SK-N-SH (cell line): Measurements from ENCODE around the gene MAEA. TPM values are rescaled to one million over a fixed set of nuclear protein-coding genes. Genes with fewer than 3 reads are reported as not detected.

Experiments
- CTCF ChIA-PET: fragments of 300-600, 350-600 bp; formaldehyde crosslinking; extraction: SDS; loops from one replicate; lab custom pipeline; 2021; lab: Yijun Ruan, JAX
- POLR2A ChIA-PET: fragments of 350-600 bp; sonication (Branson Sonifier 250); formaldehyde crosslinking; extraction: SDS; loops from one replicate; lab custom pipeline; 2020; ENCODE audit warnings: antibody characterized with exemption, inconsistent platforms; lab: Yijun Ruan, JAX
- DNase-seq: peaks from one replicate; pipeline ENCODE4 v3.0.0; 2012
- H2AFZ ChIP-seq: fragments of 200-600 bp; sonication (generic); 2 replicates; pipeline ENCODE4 v1.8.1; 2016; ENCODE audit warnings: antibody characterized with exemption, mild to moderate bottlenecking, low read depth
- H3F3A ChIP-seq: fragments of 200-600 bp; sonication (generic); replicated peaks from 2 replicates; pipeline ENCODE3; 2016; ENCODE audit warnings: antibody characterized with exemption, mild to moderate bottlenecking; ENCODE audit not compliant: insufficient read depth
- H3K27ac ChIP-seq, 2 experiments: fragments of 200-500 bp in 1 of 2; fragments of 200-600 bp in 1 of 2; sonication (Bioruptor generic) in 1 of 2; sonication (generic), shearing (Covaris generic) in 1 of 2; 2 replicates each; pipeline versions ENCODE4 v1.5.1 to v1.6.1; 2014 to 2016; ENCODE audit warnings: low read depth in 2 of 2, inconsistent platforms in 1 of 2, low read length in 1 of 2, mild to moderate bottlenecking in 1 of 2, mixed read lengths in 1 of 2
- H3K27me3 ChIP-seq: fragments of 200-600 bp; sonication (generic), shearing (Covaris generic); 2 replicates; pipeline ENCODE4 v1.6.1; 2016; ENCODE audit warnings: mixed run types; ENCODE audit not compliant: insufficient read depth
- H3K36me3 ChIP-seq, 2 experiments: fragments of 200-500 bp in 1 of 2; fragments of 200-600 bp in 1 of 2; sonication (Bioruptor generic) in 1 of 2; sonication (generic) in 1 of 2; replicated peaks in 1 of 2; 2 replicates each; pipeline versions ENCODE3 to v1.5.1; 2014 to 2016; ENCODE audit warnings: low read length in 1 of 2, mild to moderate bottlenecking in 1 of 2; ENCODE audit not compliant: insufficient read depth in 2 of 2, control insufficient read depth in 1 of 2
- H3K4me1 ChIP-seq, 2 experiments: fragments of 200-500 bp in 1 of 2; fragments of 200-600 bp in 1 of 2; sonication (Bioruptor generic) in 1 of 2; sonication (generic), shearing (Covaris generic) in 1 of 2; 2 replicates each; pipeline versions ENCODE4 v1.5.1 to v1.6.1; 2014 to 2016; ENCODE audit warnings: low read depth in 1 of 2, low read length in 1 of 2, mixed run types in 1 of 2; ENCODE audit not compliant: insufficient read depth in 2 of 2, control insufficient read depth in 1 of 2
- H3K4me2 ChIP-seq: fragments of 200-600 bp; sonication (generic), shearing (Covaris generic); 2 replicates; pipeline ENCODE4 v1.6.1; 2017; ENCODE audit warnings: mixed run types
- H3K4me3 ChIP-seq, 2 experiments: fragments of 200-500 bp in 1 of 2; fragments of 200-600 bp in 1 of 2; sonication (Bioruptor generic) in 1 of 2; sonication (generic), shearing (Covaris generic) in 1 of 2; 2 replicates each; pipeline versions ENCODE4 v1.5.1 to v1.8.1; 2014 to 2016; ENCODE audit warnings: low read depth in 2 of 2, inconsistent platforms in 1 of 2, low read length in 1 of 2, mild to moderate bottlenecking in 1 of 2, mixed read lengths in 1 of 2, moderate library complexity in 1 of 2
- H3K79me2 ChIP-seq: fragments of 200-600 bp; sonication (generic); 2 replicates; pipeline ENCODE4 v1.8.1; 2017; ENCODE audit warnings: mild to moderate bottlenecking; ENCODE audit not compliant: insufficient read depth
- H3K9ac ChIP-seq: fragments of 200-600 bp; sonication (generic); 2 replicates; pipeline ENCODE4 v1.6.1; 2017; ENCODE audit warnings: mixed run types
- H3K9me2 ChIP-seq: fragments of 200-600 bp; sonication (generic); 2 replicates; pipeline ENCODE4 v1.6.1; 2017; ENCODE audit warnings: mixed run types
- H3K9me3 ChIP-seq: fragments of 200-600 bp; sonication (generic); 2 replicates; pipeline ENCODE4 v1.6.1; 2017; ENCODE audit warnings: mixed run types, mild to moderate bottlenecking, moderate library complexity
- H4K20me1 ChIP-seq: fragments of 200-600 bp; sonication (generic); 2 replicates; pipeline ENCODE4 v1.6.1; 2017; ENCODE audit warnings: mild to moderate bottlenecking, mixed run types; ENCODE audit not compliant: insufficient read depth
- CHD2 ChIP-seq: fragments of 150-350 bp; IDR thresholded peaks from 2 replicates; pipeline ENCODE4 v1.6.1; 2018; ENCODE audit warnings: low read length; ENCODE audit not compliant: partially characterized antibody
- ELF1 ChIP-seq: IDR thresholded peaks from 2 replicates; pipeline ENCODE4 v1.4.0; 2012
- EZH2phosphoT487 ChIP-seq: fragments of 200-600 bp; sonication (generic); IDR thresholded peaks from 2 replicates; pipeline ENCODE4 v1.6.1; 2017; ENCODE audit warnings: low read depth, mixed run types, mild to moderate bottlenecking, antibody characterized with exemption, moderate library complexity, borderline replicate concordance
- FOSL2 ChIP-seq: IDR thresholded peaks from 2 replicates; pipeline ENCODE4 v1.4.0; 2012; ENCODE audit warnings: low read depth, mild to moderate bottlenecking, moderate library complexity, borderline replicate concordance
- FOXJ3 ChIP-seq: sonication (generic); formaldehyde crosslinking; IDR thresholded peaks from 2 replicates; pipeline ENCODE4 v1.5.1; 2020; ENCODE audit warnings: mild to moderate bottlenecking, missing genetic modification reagents
- GATA2 ChIP-seq: sonication (generic); formaldehyde crosslinking; IDR thresholded peaks from 2 replicates; pipeline ENCODE4 v1.5.0; 2020; ENCODE audit warnings: mild to moderate bottlenecking, missing genetic modification reagents
- IRF3 ChIP-seq: fragments of 150-350 bp; IDR thresholded peaks from 2 replicates; pipeline ENCODE4 v1.6.1; 2016; ENCODE audit warnings: mild to moderate bottlenecking, low read depth, low read length
- JUND ChIP-seq: IDR thresholded peaks from 2 replicates; pipeline ENCODE4 v1.4.0; 2012
- MAX ChIP-seq: IDR thresholded peaks from 2 replicates; pipeline ENCODE4 v1.4.0; 2012; ENCODE audit warnings: low read depth
- NRF1 ChIP-seq: IDR thresholded peaks from 2 replicates; pipeline ENCODE4 v1.6.1; 2012; ENCODE audit warnings: low read depth, mild to moderate bottlenecking, low read length
- POLR2AphosphoS5 ChIP-seq: IDR thresholded peaks from 2 replicates; pipeline ENCODE4 v1.6.1; 2012; ENCODE audit warnings: low read depth, low read length
- RCOR1 ChIP-seq: fragments of 150-350 bp; IDR thresholded peaks from 2 replicates; pipeline ENCODE4 v1.6.1; 2017; ENCODE audit warnings: antibody characterized with exemption, low read length
- RXRA ChIP-seq: IDR thresholded peaks from 2 replicates; pipeline ENCODE4 v1.4.0; 2012; ENCODE audit warnings: low read depth, mild to moderate bottlenecking, borderline replicate concordance
- SIN3A ChIP-seq: IDR thresholded peaks from 2 replicates; pipeline ENCODE4 v1.6.1; 2012; ENCODE audit warnings: low read depth, mild to moderate bottlenecking, low read length, moderate library complexity, borderline replicate concordance
- SMC3 ChIP-seq: IDR thresholded peaks from 2 replicates; pipeline ENCODE4 v1.6.1; 2012; ENCODE audit warnings: low read depth, low read length, improper control_type of control experiment
- TCF12 ChIP-seq: IDR thresholded peaks from 2 replicates; pipeline ENCODE4 v1.4.0; 2012
- TEAD4 ChIP-seq: IDR thresholded peaks from 2 replicates; pipeline ENCODE4 v1.4.0; 2012; ENCODE audit warnings: mild to moderate bottlenecking, borderline replicate concordance; ENCODE audit not compliant: insufficient read depth
- USF2 ChIP-seq: fragments of 150-350 bp; IDR thresholded peaks from 2 replicates; pipeline ENCODE4 v1.6.1; 2017; ENCODE audit warnings: antibody characterized with exemption, low read length, low read depth, borderline replicate concordance
- YY1 ChIP-seq: IDR thresholded peaks from 2 replicates; pipeline ENCODE4 v1.4.0; 2012; ENCODE audit warnings: low read depth, mild to moderate bottlenecking
- WGBS: methylation state at CpG from one replicate; pipeline ENCODE4 v1.1.6; 2017; ENCODE audit warnings: low lambda C conversion rate; 5-methylcytosine and 5-hydroxymethylcytosine counted together
- polyA plus RNA-seq, 3 experiments: library from polyadenylated mRNA; depleted of rRNA; stranded (reverse); fragments of >200 nt; gene quantifications; 2 replicates each; pipeline ENCODE4 v1.2.3, GENCODE V29; 2012
- TF ChIP-seq, protein P1 (sequence below): IDR thresholded peaks from 2 replicates; pipeline ENCODE4; 2012
- TF ChIP-seq, protein P2 (sequence below): IDR thresholded peaks from 2 replicates; pipeline ENCODE4 v1.4.0; 2012; ENCODE audit warnings: low read depth, borderline replicate concordance
- TF ChIP-seq, protein P3 (sequence below): fragments of 200-600 bp; sonication (generic); IDR thresholded peaks from 2 replicates; pipeline ENCODE4 v1.6.1; 2017; ENCODE audit warnings: antibody characterized with exemption, mild to moderate bottlenecking, moderate library complexity

MAEA gene
- polyA plus RNA-seq, 1 of the 3 experiments (the other 2 are of a cell fraction): 128 TPM

DNA sequence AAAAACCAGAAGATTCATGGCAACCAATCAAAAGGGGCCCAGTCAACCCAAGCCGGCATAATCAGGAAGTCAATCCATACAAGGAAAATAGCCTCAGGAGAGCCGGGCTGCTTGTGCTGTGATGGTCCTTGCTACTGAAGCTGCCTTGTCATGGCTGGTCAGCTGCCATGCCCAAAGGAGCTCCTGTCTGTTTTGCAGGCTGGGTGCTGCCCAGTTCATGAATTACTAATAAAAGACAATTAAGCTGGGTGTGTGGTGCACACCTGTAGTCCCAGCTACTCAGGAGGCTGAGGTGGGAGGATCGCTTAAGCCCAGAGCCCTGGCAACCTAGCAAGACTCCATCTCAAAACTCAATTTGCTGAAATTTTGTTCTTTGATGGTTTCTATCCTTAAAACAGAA, 24.7 kb upstream of the MAEA start:
- CTCF ChIA-PET: interaction anchor here (0.7 to 1.7 kb wide), 3 partner anchors 16 to 134 kb away, joined by 3 to 5 read pairs (median 4); partner anchors contain the start of gene CTBP1
- no peak for DNase-seq
- no peak overlapping the region for H3K27ac ChIP-seq
- WGBS: 78% methylated on average over 3 of the region's 3 CpGs
- H3K4me3 ChIP-seq: no peak overlapping the region
- H3K9ac ChIP-seq: no peak overlapping the region
- TF ChIP-seq NRF1 (no peak), YY1 (no peak), TEAD4 (no peak), RCOR1 (no peak), MAX (no peak), SMC3 (no peak), IRF3 (no peak), SIN3A (no peak), JUND (no peak), RXRA (no peak), ELF1 (no peak), GATA2 (CRISPR knock-in tag) (no peak)
- TF ChIP-seq, protein P1, sequence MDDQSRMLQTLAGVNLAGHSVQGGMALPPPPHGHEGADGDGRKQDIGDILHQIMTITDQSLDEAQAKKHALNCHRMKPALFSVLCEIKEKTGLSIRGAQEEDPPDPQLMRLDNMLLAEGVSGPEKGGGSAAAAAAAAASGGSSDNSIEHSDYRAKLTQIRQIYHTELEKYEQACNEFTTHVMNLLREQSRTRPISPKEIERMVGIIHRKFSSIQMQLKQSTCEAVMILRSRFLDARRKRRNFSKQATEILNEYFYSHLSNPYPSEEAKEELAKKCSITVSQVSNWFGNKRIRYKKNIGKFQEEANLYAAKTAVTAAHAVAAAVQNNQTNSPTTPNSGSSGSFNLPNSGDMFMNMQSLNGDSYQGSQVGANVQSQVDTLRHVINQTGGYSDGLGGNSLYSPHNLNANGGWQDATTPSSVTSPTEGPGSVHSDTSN: no peak
- TF ChIP-seq, all 33 proteins: peak for 0
- Histone ChIP-seq H3K79me2 (no peaks in the 10 kb centered on the region), H2AFZ (no peak overlapping the region), H3K4me1 (no peaks in the 10 kb centered on the region), H3K4me2 (no peak overlapping the region), H3K27me3 (no peaks in the 10 kb centered on the region), H4K20me1 (no peaks in the 10 kb centered on the region), H3K9me3 (peaks cover 5% of the 10 kb centered on the region; the same call in 1 of the 2 replicates), H3K9me2 (no peaks in the 10 kb centered on the region), H3K36me3 (no peaks in the 10 kb centered on the region), H3F3A (no peaks in the 10 kb centered on the region)
- POLR2A ChIA-PET: no interaction called here

DNA sequence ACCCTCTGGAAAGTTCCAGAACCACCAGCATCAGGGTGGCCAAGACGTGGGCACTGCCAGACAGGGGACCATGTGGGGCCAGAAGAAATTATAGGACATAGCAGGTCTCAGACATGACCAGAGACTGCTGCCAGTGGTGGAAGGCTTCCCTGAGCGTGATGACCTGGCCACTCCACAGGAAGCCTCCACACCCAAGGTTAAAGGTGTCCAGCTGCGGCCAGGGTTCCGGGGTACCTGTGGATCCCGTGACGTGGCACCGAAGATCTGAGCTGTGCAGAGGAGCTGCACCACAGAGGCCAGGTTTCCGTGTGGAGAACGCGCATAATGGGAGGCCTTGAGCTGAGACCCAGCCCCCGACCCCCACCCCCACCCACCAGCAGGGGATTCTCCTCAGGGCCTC, 24.3 kb upstream of the MAEA start:
- Histone ChIP-seq H3K79me2 (no peaks in the 10 kb centered on the region), H3K9me2 (no peaks in the 10 kb centered on the region), H3K9me3 (peaks cover 5% of the 10 kb centered on the region; the same call in 1 of the 2 replicates), H4K20me1 (no peaks in the 10 kb centered on the region), H3K36me3 (no peaks in the 10 kb centered on the region), H3K27me3 (no peaks in the 10 kb centered on the region), H3K4me1 (no peaks in the 10 kb centered on the region), H3K27ac (no peak overlapping the region), H3K4me3 (no peak overlapping the region), H2AFZ (no peak overlapping the region), H3K4me2 (no peak overlapping the region), H3F3A (no peaks in the 10 kb centered on the region), H3K9ac (no peak overlapping the region)
- ChIA-PET CTCF (interaction anchor here (0.7 to 1.7 kb wide), 3 partner anchors 17 to 134 kb away, joined by 3 to 5 read pairs (median 4); partner anchors contain the start of gene CTBP1), POLR2A (no interaction called here)
- DNase-seq: no peak
- WGBS: 54% methylated on average over 8 of the region's 11 CpGs
- TF ChIP-seq SIN3A (no peak), FOXJ3 (CRISPR knock-in tag) (no peak), EZH2phosphoT487 (no peak), FOSL2 (no peak), CHD2 (no peak), POLR2AphosphoS5 (no peak), USF2 (no peak), IRF3 (no peak), TCF12 (no peak)
- TF ChIP-seq, protein P2, sequence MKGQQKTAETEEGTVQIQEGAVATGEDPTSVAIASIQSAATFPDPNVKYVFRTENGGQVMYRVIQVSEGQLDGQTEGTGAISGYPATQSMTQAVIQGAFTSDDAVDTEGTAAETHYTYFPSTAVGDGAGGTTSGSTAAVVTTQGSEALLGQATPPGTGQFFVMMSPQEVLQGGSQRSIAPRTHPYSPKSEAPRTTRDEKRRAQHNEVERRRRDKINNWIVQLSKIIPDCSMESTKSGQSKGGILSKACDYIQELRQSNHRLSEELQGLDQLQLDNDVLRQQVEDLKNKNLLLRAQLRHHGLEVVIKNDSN: no peak
- TF ChIP-seq, protein P3, sequence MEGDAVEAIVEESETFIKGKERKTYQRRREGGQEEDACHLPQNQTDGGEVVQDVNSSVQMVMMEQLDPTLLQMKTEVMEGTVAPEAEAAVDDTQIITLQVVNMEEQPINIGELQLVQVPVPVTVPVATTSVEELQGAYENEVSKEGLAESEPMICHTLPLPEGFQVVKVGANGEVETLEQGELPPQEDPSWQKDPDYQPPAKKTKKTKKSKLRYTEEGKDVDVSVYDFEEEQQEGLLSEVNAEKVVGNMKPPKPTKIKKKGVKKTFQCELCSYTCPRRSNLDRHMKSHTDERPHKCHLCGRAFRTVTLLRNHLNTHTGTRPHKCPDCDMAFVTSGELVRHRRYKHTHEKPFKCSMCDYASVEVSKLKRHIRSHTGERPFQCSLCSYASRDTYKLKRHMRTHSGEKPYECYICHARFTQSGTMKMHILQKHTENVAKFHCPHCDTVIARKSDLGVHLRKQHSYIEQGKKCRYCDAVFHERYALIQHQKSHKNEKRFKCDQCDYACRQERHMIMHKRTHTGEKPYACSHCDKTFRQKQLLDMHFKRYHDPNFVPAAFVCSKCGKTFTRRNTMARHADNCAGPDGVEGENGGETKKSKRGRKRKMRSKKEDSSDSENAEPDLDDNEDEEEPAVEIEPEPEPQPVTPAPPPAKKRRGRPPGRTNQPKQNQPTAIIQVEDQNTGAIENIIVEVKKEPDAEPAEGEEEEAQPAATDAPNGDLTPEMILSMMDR: no peak
